CD14-positive monocyte (primary cell): ENCODE measurements around the gene UGGT2. TPM values are rescaled to one million over a fixed set of nuclear protein-coding genes. Genes with fewer than 3 reads are reported as not detected.
A peak's percentile ranks its signal among the peaks of the same experiment; 100 is the strongest.
"Not testable (repeated sequence)": the region's sequence is repeated elsewhere in the genome, so short reads cannot be mapped to it uniquely, and the experiment has no call there.

ENCODE experiments used
- DNase-seq, 3 donors: peaks; one replicate each; pipeline ENCODE4 v3.0.0-alpha.2; 2011 to 2022
- H2AFZ ChIP-seq: 2 replicates; pipeline ENCODE4 v1.6.0; 2012; ENCODE audit warnings: mild to moderate bottlenecking, low read depth, low read length, inconsistent platforms; ENCODE audit not compliant: insufficient read depth, poor library complexity, severe bottlenecking
- H3K27ac ChIP-seq, 2 donors: 1 replicate in 1 of 2; 2 replicates in 1 of 2; pipeline ENCODE4 v1.5.1; 2012 to 2013; ENCODE audit warnings: low read length in 2 of 2, control low read depth in 1 of 2, inconsistent platforms in 1 of 2, low read depth in 1 of 2, mild to moderate bottlenecking in 1 of 2
- H3K27me3 ChIP-seq, 2 donors: one replicate each; pipeline versions ENCODE4 v1.6.0 to v1.6.1; 2011 to 2013; ENCODE audit warnings: low read length in 2 of 2; ENCODE audit not compliant: control insufficient read depth in 2 of 2, insufficient read depth in 2 of 2
- H3K36me3 ChIP-seq, 2 donors: replicated peaks in 1 of 2; 1 replicate in 1 of 2; 2 replicates in 1 of 2; pipeline versions ENCODE4 v1.5.1 to v1.6.1; 2012 to 2013; ENCODE audit warnings: low read length in 2 of 2, control low read depth in 1 of 2, inconsistent platforms in 1 of 2, mild to moderate bottlenecking in 1 of 2; ENCODE audit not compliant: insufficient read depth in 2 of 2, control insufficient read depth in 1 of 2
- H3K4me1 ChIP-seq, 2 donors: 1 replicate in 1 of 2; 2 replicates in 1 of 2; pipeline versions ENCODE4 v1.5.1 to v1.6.1; 2012 to 2013; ENCODE audit warnings: low read length in 2 of 2, control low read depth in 1 of 2, inconsistent platforms in 1 of 2, mild to moderate bottlenecking in 1 of 2, moderate library complexity in 1 of 2; ENCODE audit not compliant: insufficient read depth in 2 of 2, control insufficient read depth in 1 of 2
- H3K4me2 ChIP-seq: replicated peaks from 2 replicates; pipeline ENCODE3; 2012; ENCODE audit warnings: low read length, moderate library complexity, mild to moderate bottlenecking; ENCODE audit not compliant: poor library complexity, severe bottlenecking; ENCODE audit errors: extremely low read depth
- H3K4me3 ChIP-seq, 3 experiments: fragments of 200-600 bp in 1 of 3; sonication (generic) in 1 of 3; replicated peaks in 1 of 3; 1 replicate in 2 of 3; 2 replicates in 1 of 3; pipeline ENCODE4 v1.5.1; 2011 to 2013; ENCODE audit warnings: low read length in 3 of 3, mild to moderate bottlenecking in 3 of 3, control low read depth in 2 of 3, low read depth in 2 of 3, inconsistent platforms in 1 of 3, moderate library complexity in 1 of 3
- H3K79me2 ChIP-seq: 2 replicates; pipeline ENCODE4 v1.6.0; 2012; ENCODE audit warnings: mild to moderate bottlenecking, control low read depth, inconsistent platforms, low read length, moderate library complexity; ENCODE audit not compliant: insufficient read depth
- H3K9ac ChIP-seq: 2 replicates; pipeline ENCODE4 v1.6.0; 2017; ENCODE audit warnings: low read length, mild to moderate bottlenecking; ENCODE audit not compliant: insufficient read depth, poor library complexity, severe bottlenecking
- H3K9me3 ChIP-seq, 2 donors: replicated peaks in 1 of 2; 1 replicate in 1 of 2; 2 replicates in 1 of 2; pipeline versions ENCODE4 v1.5.1 to v1.6.1; 2012 to 2013; ENCODE audit warnings: low read length in 2 of 2, control low read depth in 1 of 2; ENCODE audit not compliant: control insufficient read depth in 1 of 2, insufficient read depth in 1 of 2
- H4K20me1 ChIP-seq: 2 replicates; pipeline ENCODE4 v1.6.0; 2012; ENCODE audit warnings: mild to moderate bottlenecking, low read length, control low read depth, moderate library complexity; ENCODE audit not compliant: insufficient read depth
- H3K27ac Mint-ChIP-seq, 7 donors: one replicate each; pipeline ENCODE4 v1.8.0; 2020; ENCODE audit warnings: mild to moderate bottlenecking in 7 of 7, mixed read lengths in 7 of 7, moderate library complexity in 6 of 7, inconsistent platforms in 2 of 7
- H3K27me3 Mint-ChIP-seq, 3 donors: one replicate each; pipeline ENCODE4 v1.8.0; 2021 to 2022; ENCODE audit warnings: low read depth in 3 of 3, mild to moderate bottlenecking in 3 of 3, mixed read lengths in 3 of 3, moderate library complexity in 3 of 3, inconsistent platforms in 1 of 3
- H3K36me3 Mint-ChIP-seq, 2 donors: one replicate each; pipeline ENCODE4 v1.8.0; 2020; ENCODE audit warnings: mixed read lengths in 2 of 2, inconsistent platforms in 1 of 2, mild to moderate bottlenecking in 1 of 2
- H3K4me1 Mint-ChIP-seq: one replicate; pipeline ENCODE4 v1.8.0; 2020; ENCODE audit warnings: mild to moderate bottlenecking, mixed read lengths
- H3K4me3 Mint-ChIP-seq, 2 donors: one replicate each; pipeline ENCODE4 v1.8.0; 2020; ENCODE audit warnings: mild to moderate bottlenecking in 2 of 2, mixed read lengths in 2 of 2, moderate library complexity in 1 of 2
- H3K9me3 Mint-ChIP-seq, 7 donors: one replicate each; pipeline ENCODE4 v1.8.0; 2020 to 2022; ENCODE audit warnings: mixed read lengths in 7 of 7, mild to moderate bottlenecking in 6 of 7, moderate library complexity in 6 of 7, inconsistent platforms in 2 of 7
- WGBS: methylation state at CpG from one replicate; pipeline ENCODE4 v1.1.5; 2013; ENCODE audit warnings: missing lambda C conversion rate; ENCODE audit not compliant: insufficient coverage; 5-methylcytosine and 5-hydroxymethylcytosine counted together
- intact Hi-C, 2 donors: fragments of 100-400 bp; cut with micrococcal nuclease; formaldehyde crosslinking; loops; one replicate each; pipeline versions ENCODE4 v1.15.0 to v1.15.1; 2023
- polyA plus RNA-seq, 3 donors: library from polyadenylated mRNA; depleted of rRNA in 1 of 3; unstranded in 2 of 3; stranded (reverse) in 1 of 3; fragments of 300-500 nt in 2 of 3; fragments of >200 nt in 1 of 3; fragmentation: Illumina TruSeq in 2 of 3; gene quantifications; 1 replicate in 2 of 3; 2 replicates in 1 of 3; pipeline ENCODE4 v1.2.3, GENCODE V29; 2012 to 2021
- TF ChIP-seq, protein P1 (sequence below): fragments of 200-600 bp; IDR thresholded peaks from one replicate; pipeline ENCODE4 v1.8.0; 2022; ENCODE audit warnings: antibody characterized with exemption, mild to moderate bottlenecking

Gene UGGT2
- polyA plus RNA-seq, 3 donors, result 4.0 to 6.3 (median 5.6) TPM

GRCh38 chr13:95982144-95982543, 71.1 kb downstream of the UGGT2 start:
- Mint-ChIP-seq H3K4me1 (no peaks in the 10 kb centered on the region), H3K27ac (peak overlapping the region in 2 of 7 donors; percentile 32 to 60), H3K27me3 (no peaks in the 10 kb centered on the region), H3K4me3 (no peak overlapping the region), H3K36me3 (peaks cover 5% of the 10 kb centered on the region in 2 donors), H3K9me3 (peaks cover 0 to 4% (median 0%) of the 10 kb centered on the region in 7 donors)
- intact Hi-C loops, result loop anchor here in 1 of 2 donors (5.0 kb wide), 1 partner anchor 355 kb away; no protein-coding TSS in a partner anchor
- no peaks in the 10 kb centered on the region for H4K20me1 ChIP-seq
- H3K4me2 ChIP-seq, result no peak overlapping the region
- no peaks in the 10 kb centered on the region for H3K79me2 ChIP-seq
- no peak overlapping the region for H2AFZ ChIP-seq
- no peak overlapping the region for H3K27ac ChIP-seq
- TF ChIP-seq, protein P1, sequence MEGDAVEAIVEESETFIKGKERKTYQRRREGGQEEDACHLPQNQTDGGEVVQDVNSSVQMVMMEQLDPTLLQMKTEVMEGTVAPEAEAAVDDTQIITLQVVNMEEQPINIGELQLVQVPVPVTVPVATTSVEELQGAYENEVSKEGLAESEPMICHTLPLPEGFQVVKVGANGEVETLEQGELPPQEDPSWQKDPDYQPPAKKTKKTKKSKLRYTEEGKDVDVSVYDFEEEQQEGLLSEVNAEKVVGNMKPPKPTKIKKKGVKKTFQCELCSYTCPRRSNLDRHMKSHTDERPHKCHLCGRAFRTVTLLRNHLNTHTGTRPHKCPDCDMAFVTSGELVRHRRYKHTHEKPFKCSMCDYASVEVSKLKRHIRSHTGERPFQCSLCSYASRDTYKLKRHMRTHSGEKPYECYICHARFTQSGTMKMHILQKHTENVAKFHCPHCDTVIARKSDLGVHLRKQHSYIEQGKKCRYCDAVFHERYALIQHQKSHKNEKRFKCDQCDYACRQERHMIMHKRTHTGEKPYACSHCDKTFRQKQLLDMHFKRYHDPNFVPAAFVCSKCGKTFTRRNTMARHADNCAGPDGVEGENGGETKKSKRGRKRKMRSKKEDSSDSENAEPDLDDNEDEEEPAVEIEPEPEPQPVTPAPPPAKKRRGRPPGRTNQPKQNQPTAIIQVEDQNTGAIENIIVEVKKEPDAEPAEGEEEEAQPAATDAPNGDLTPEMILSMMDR, result no peak
- no peak for DNase-seq
- no CpG with 5 or more reads among the region's 4 CpGs for WGBS
- no peak overlapping the region for H3K9ac ChIP-seq
- no peak overlapping the region for H3K4me3 ChIP-seq
- H3K27me3 ChIP-seq, result no peaks in the 10 kb centered on the region
- H3K4me1 ChIP-seq, result no peaks in the 10 kb centered on the region
- no peaks in the 10 kb centered on the region for H3K36me3 ChIP-seq
- no peaks in the 10 kb centered on the region for H3K9me3 ChIP-seq

DNA sequence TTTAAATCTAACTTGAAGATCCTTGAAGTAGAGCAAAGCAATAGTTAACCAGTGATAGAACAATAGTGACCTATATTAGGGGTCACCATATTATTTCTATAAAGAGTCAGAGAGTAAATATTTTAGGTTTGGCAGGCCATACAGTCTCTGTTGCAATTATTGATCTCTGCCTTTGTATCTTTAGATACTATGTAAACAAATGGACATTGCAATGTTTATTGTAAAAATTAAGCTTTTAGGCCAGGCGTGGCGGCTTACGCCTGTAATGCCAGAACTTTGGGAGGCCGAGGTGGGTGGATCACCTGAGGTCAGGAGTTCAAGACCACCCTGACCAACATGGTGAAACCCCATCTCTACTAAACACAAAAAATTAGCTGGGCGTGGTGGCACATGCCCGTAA, 80.5 kb downstream of the UGGT2 start:
- H3K4me1 ChIP-seq, H3K9me3 ChIP-seq, H3K27ac ChIP-seq, H3K4me1 Mint-ChIP-seq, intact Hi-C loops, H3K27me3 ChIP-seq, H3K4me3 ChIP-seq, H3K4me3 Mint-ChIP-seq, H3K79me2 ChIP-seq, H4K20me1 ChIP-seq, H3K9ac ChIP-seq, H3K9me3 Mint-ChIP-seq, H2AFZ ChIP-seq, H3K4me2 ChIP-seq, DNase-seq, H3K27ac Mint-ChIP-seq, H3K27me3 Mint-ChIP-seq: not testable (repeated sequence)
- H3K36me3 Mint-ChIP-seq, result peaks cover 6 to 25% of the 10 kb centered on the region in 2 donors
- WGBS, result no CpG with 5 or more reads among the region's 6 CpGs
- H3K36me3 ChIP-seq, result peaks cover 0 to 11% of the 10 kb centered on the region in 2 donors
